Kidney capillary endothelial cell (primary cell): ENCODE results near the gene COL12A1.

Source experiments
- DNase-seq: peaks from one replicate; pipeline ENCODE4 v3.0.0-alpha.2; 2018; ENCODE audit warnings: low spot score

The COL12A1 gene

GRCh38 chr6:75142721-75143120, 63.1 kb downstream of the COL12A1 start:
- no peak for DNase-seq

- no peak for DNase-seq
Observed at GRCh38 chr6:75135876-75136275, 70.0 kb downstream of the COL12A1 start.

GRCh38 chr6:75135450-75135849, 70.4 kb downstream of the COL12A1 start:
- DNase-seq, result no peak

GRCh38 chr6:75130784-75131183, 75.1 kb downstream of the COL12A1 start:
- no peak for DNase-seq

- DNase-seq, result no peak
Observed at GRCh38 chr6:75128878-75129570, 76.8 kb downstream of the COL12A1 start.

- DNase-seq, result peak; percentile 40
Observed at GRCh38 chr6:75126518-75126917, 79.3 kb downstream of the COL12A1 start.

GRCh38 chr6:75124983-75125382, 80.9 kb downstream of the COL12A1 start:
- DNase-seq, result no peak

GRCh38 chr6:75124085-75124484, 81.8 kb downstream of the COL12A1 start:
- no peak for DNase-seq

- no peak for DNase-seq
Observed at GRCh38 chr6:75118925-75119515, 86.8 kb downstream of the COL12A1 start.

- no peak for DNase-seq
Observed at GRCh38 chr6:75117701-75118100, 88.2 kb downstream of the COL12A1 start.

- no peak for DNase-seq
Observed at GRCh38 chr6:75116946-75117345, 88.9 kb downstream of the COL12A1 start.

GRCh38 chr6:75115481-75115880, 90.4 kb downstream of the COL12A1 start:
- DNase-seq, result no peak

GRCh38 chr6:75114806-75115205, 91.0 kb downstream of the COL12A1 start:
- no peak for DNase-seq

GRCh38 chr6:75114195-75114594, 91.7 kb downstream of the COL12A1 start:
- no peak for DNase-seq

GRCh38 chr6:75113446-75113845, 92.4 kb downstream of the COL12A1 start:
- no peak for DNase-seq

- no peak for DNase-seq
Observed at GRCh38 chr6:75109765-75110164, 96.1 kb downstream of the COL12A1 start.

GRCh38 chr6:75109022-75109421, 96.8 kb downstream of the COL12A1 start:
- DNase-seq, result no peak

- DNase-seq, result no peak
Observed at GRCh38 chr6:75108333-75108974, 97.4 kb downstream of the COL12A1 start.

- DNase-seq, result no peak
Observed at GRCh38 chr6:75107913-75108312, 97.9 kb downstream of the COL12A1 start.

- no peak for DNase-seq
Observed at GRCh38 chr6:75106426-75106825, 99.4 kb downstream of the COL12A1 start.

- no peak for DNase-seq
Observed at GRCh38 chr6:75103431-75103830, 102.4 kb downstream of the COL12A1 start.

- no peak for DNase-seq
Observed at GRCh38 chr6:75102301-75102700, 103.6 kb downstream of the COL12A1 start.

- DNase-seq, result peak; percentile 26
Observed at GRCh38 chr6:75101896-75102295, 104.0 kb downstream of the COL12A1 start.
